Neural progenitor cell (in vitro differentiated cells): ENCODE measurements around the gene TIAL1.

Source experiments
- CTCF ChIP-seq: fragments of 200-600 bp; sonication (generic); IDR thresholded peaks from 2 replicates; pipeline ENCODE4 v1.5.1; 2017; ENCODE audit warnings: antibody characterized with exemption, mild to moderate bottlenecking
- EZH2 ChIP-seq: fragments of 200-600 bp; sonication (generic); IDR thresholded peaks from 2 replicates; pipeline ENCODE4 v1.6.1; 2017; ENCODE audit warnings: antibody characterized with exemption, mild to moderate bottlenecking, moderate library complexity

- TF ChIP-seq EZH2 (no peak), CTCF (no peak)
These were observed at the start of gene TIAL1 for GRCh38 chr10:119596537-119597404.
